Lower lobe of right lung (tissue), 2 donors: ENCODE measurements around the gene TBCCD1. TPM values are rescaled to one million over a fixed set of nuclear protein-coding genes. Genes with fewer than 3 reads are reported as not detected.
"Not testable (repeated sequence)": the region's sequence is repeated elsewhere in the genome, so short reads cannot be mapped to it uniquely, and the experiment has no call there.

Experiments used
- ATAC-seq, 2 donors: fragments of 200-7000 bp; cut with Tn5 transposase; one replicate each; pipeline ENCODE4 v1.9.1; 2020 to 2022; ENCODE audit warnings: mild to moderate bottlenecking in 2 of 2, moderate library complexity in 2 of 2
- DNase-seq: peaks from one replicate; pipeline ENCODE4 v3.0.0-alpha.2; 2020
- H3K27ac ChIP-seq: fragments of 200-600 bp; one replicate; pipeline ENCODE4 v1.8.0; 2022
- H3K27me3 ChIP-seq: fragments of 200-600 bp; one replicate; pipeline ENCODE4 v1.8.0; 2022; ENCODE audit warnings: low read depth
- H3K36me3 ChIP-seq: fragments of 200-600 bp; one replicate; pipeline ENCODE4 v1.8.0; 2022; ENCODE audit warnings: mild to moderate bottlenecking
- H3K4me1 ChIP-seq: fragments of 200-600 bp; one replicate; pipeline ENCODE4 v1.8.0; 2022
- H3K4me3 ChIP-seq: fragments of 200-600 bp; one replicate; pipeline ENCODE4 v1.8.0; 2022; ENCODE audit warnings: mild to moderate bottlenecking
- H3K9me3 ChIP-seq: fragments of 200-600 bp; one replicate; pipeline ENCODE4 v1.8.0; 2022
- intact Hi-C: fragments of 100-400 bp; cut with DNase I; formaldehyde crosslinking; loops from one replicate; pipeline ENCODE4 v1.11.0; 2022
- total RNA-seq: library from RNA; stranded (reverse); fragmentation: NEBNext Ultra II Directional; extraction: Animal tissue kit (Norgen Biotek cat#: 25700); gene quantifications from one replicate; pipeline ENCODE4 v1.2.1, GENCODE V29; 2021
- TF ChIP-seq, protein P1 (sequence below): fragments of 200-600 bp; IDR thresholded peaks from one replicate; pipeline ENCODE4 v1.8.0; 2022; ENCODE audit warnings: antibody characterized with exemption, mild to moderate bottlenecking
- donor health status: DM: no; HTN: yes; CAD: no; lungs with severe emphysema.

Gene TBCCD1
- total RNA-seq, 1 donor from 2014 or later, result 10.3 TPM

- intact Hi-C loops, result no loop called here
- ATAC-seq, result peak; percentile 59 to 76
- H3K4me1 ChIP-seq, result no peaks in the 10 kb centered on the region
- H3K4me3 ChIP-seq, result no peak overlapping the region
- no peaks in the 10 kb centered on the region for H3K27me3 ChIP-seq
- TF ChIP-seq, protein P1, sequence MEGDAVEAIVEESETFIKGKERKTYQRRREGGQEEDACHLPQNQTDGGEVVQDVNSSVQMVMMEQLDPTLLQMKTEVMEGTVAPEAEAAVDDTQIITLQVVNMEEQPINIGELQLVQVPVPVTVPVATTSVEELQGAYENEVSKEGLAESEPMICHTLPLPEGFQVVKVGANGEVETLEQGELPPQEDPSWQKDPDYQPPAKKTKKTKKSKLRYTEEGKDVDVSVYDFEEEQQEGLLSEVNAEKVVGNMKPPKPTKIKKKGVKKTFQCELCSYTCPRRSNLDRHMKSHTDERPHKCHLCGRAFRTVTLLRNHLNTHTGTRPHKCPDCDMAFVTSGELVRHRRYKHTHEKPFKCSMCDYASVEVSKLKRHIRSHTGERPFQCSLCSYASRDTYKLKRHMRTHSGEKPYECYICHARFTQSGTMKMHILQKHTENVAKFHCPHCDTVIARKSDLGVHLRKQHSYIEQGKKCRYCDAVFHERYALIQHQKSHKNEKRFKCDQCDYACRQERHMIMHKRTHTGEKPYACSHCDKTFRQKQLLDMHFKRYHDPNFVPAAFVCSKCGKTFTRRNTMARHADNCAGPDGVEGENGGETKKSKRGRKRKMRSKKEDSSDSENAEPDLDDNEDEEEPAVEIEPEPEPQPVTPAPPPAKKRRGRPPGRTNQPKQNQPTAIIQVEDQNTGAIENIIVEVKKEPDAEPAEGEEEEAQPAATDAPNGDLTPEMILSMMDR, result no peak
- H3K36me3 ChIP-seq, result no peaks in the 10 kb centered on the region
- no peak for DNase-seq
- H3K27ac ChIP-seq, result no peak overlapping the region
- H3K9me3 ChIP-seq, result no peaks in the 10 kb centered on the region
Measured at GRCh38 chr3:186534113-186534669, 32.9 kb downstream of the TBCCD1 start.

DNA sequence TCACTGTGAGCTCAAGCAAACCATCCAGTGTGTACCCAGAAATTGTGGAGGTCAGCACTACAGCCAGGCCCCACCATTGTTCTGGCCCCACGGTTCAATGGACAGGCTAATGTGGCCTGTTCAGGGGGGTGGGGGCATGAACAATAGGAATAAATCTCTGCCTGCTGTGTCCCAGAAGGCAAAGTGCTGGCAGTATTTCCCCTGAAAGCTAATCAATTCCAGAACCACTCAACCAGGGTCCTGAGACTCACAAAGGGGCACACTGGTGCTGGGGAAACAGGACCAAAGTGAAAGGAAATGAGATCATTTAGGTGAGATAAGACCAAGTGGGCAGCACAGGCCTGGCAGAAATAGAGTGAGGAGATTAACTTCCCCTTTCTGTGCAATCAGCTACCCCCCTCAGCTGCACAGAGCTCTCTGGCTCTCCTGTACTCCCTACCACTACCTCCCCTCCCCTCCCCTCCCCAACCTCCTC, 34.5 kb downstream of the TBCCD1 start:
- TF ChIP-seq, protein P1, result no peak
- ATAC-seq (peak; percentile 32 to 48), DNase-seq (no peak)
- Histone ChIP-seq H3K9me3 (no peaks in the 10 kb centered on the region), H3K4me3 (no peak overlapping the region), H3K4me1 (no peaks in the 10 kb centered on the region), H3K36me3 (no peaks in the 10 kb centered on the region), H3K27ac (no peak overlapping the region), H3K27me3 (no peaks in the 10 kb centered on the region)
- intact Hi-C loops, result no loop called here

GRCh38 chr3:186531694-186532093, 35.4 kb downstream of the TBCCD1 start:
- ATAC-seq, DNase-seq, H3K9me3 ChIP-seq, H3K27me3 ChIP-seq, H3K4me1 ChIP-seq, H3K36me3 ChIP-seq, H3K4me3 ChIP-seq, H3K27ac ChIP-seq, intact Hi-C loops: not testable (repeated sequence)

DNA sequence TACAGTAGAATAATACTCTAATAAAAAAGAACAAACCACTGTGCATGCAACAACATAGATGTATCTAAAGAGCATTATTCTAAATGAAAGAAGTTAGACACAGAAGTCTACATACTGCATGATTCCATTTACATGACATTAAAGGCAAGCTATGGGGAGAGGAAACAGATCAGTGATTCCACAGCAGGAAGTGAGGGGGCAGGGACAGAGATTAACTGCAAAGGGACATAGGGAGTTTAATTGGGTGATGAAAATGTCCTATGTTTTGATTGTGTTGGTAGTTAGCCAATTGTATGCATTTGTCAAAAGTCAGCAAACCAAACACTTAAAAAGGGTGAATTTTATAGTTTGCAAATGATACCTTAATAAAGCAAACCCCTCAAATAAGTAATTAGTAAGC, 36.7 kb downstream of the TBCCD1 start:
- intact Hi-C loops, result no loop called here
- Histone ChIP-seq H3K4me3 (no peak overlapping the region), H3K27me3 (no peaks in the 10 kb centered on the region), H3K27ac (no peak overlapping the region), H3K9me3 (no peaks in the 10 kb centered on the region), H3K36me3 (no peaks in the 10 kb centered on the region), H3K4me1 (no peaks in the 10 kb centered on the region)
- DNase-seq, result no peak
- no peak for ATAC-seq
- TF ChIP-seq, protein P1, result no peak

DNA sequence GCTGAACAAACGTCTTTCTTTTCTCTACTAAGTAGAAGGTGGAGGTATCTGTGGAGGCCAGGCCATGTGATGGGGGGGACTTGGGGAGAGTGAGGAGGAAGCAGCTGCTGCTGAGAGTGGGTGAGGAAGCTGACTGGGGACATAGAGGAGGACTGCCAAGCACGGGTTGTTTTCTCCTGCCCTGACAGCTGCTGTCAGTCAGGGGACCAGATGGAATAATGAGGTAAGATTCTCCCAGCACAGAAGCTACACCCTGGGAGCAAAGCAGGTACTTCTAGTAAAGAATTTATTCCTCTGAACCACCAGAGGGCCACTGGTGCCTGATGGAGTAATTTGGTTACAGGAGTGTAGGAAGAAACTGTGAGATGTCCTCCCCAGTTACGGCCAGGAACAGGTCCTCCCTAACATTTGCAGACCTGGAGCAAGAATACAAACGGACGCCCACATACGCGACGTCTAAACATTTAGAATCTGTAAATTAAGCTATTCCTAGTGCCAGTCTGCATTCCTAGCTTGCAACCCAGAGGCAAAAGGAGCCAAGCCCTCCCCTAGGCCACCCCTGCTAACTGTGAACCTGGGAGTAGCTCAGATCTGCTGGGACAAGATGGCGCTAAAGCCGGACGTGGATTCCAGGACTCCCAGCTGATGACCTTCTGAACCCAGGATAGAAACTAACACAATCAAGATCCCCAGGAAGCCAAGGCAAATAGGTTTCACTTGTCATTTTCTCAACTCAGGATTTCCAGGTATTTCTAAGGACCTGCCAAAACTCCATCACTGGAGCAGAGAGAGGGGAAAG, 37.7 kb downstream of the TBCCD1 start:
- H3K9me3 ChIP-seq, result no peaks in the 10 kb centered on the region

More for the DNA sequence above, 37.7 kb downstream of the TBCCD1 start:
- Histone ChIP-seq H3K27ac (no peak overlapping the region), H3K4me3 (no peak overlapping the region), H3K4me1 (no peaks in the 10 kb centered on the region), H3K36me3 (no peaks in the 10 kb centered on the region), H3K27me3 (no peaks in the 10 kb centered on the region)
- intact Hi-C loops, result no loop called here
- TF ChIP-seq, protein P1, result no peak
- DNase-seq (no peak), ATAC-seq (no peak)
